Measurements from ENCODE around the gene RASA3.

The RASA3 gene

DNA sequence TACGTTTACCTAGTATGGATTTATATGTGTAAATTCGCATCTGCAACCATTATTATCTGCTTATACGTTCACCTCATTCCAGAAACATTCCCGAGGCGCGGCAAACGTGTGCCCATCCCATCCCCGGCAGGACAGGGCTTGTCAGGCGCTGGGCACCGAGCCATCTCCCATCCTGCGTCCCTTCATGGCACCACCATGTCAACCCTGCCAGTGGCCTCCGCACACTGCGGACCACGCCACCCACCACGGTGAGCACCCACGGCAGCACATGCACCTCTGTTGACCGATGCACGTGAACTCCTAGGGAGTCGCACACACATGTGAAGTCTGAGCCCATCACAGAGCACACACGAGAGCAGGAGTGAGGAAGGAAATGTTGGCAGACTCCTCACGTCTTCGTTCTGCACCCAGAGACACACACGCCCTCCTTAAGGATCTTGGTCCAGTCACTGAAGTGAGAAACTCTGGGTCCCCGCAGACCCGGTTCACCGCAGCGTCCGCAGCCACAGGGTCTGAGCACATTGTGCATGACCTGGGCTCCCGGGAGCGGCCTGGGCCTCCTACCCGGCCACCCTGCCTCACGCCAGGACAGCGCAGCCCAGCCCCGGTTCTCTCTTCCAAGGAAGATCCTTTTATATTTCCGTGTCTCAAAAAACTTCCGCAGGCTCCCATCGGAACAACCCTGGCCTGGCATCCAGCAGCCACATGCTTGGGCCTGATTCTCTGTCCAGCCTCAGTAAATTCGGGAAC lies 90.2 kb downstream of the RASA3 start:
- H3K4me3 ChIP-seq: no peak overlapping the region
- TF ChIP-seq, protein P1, sequence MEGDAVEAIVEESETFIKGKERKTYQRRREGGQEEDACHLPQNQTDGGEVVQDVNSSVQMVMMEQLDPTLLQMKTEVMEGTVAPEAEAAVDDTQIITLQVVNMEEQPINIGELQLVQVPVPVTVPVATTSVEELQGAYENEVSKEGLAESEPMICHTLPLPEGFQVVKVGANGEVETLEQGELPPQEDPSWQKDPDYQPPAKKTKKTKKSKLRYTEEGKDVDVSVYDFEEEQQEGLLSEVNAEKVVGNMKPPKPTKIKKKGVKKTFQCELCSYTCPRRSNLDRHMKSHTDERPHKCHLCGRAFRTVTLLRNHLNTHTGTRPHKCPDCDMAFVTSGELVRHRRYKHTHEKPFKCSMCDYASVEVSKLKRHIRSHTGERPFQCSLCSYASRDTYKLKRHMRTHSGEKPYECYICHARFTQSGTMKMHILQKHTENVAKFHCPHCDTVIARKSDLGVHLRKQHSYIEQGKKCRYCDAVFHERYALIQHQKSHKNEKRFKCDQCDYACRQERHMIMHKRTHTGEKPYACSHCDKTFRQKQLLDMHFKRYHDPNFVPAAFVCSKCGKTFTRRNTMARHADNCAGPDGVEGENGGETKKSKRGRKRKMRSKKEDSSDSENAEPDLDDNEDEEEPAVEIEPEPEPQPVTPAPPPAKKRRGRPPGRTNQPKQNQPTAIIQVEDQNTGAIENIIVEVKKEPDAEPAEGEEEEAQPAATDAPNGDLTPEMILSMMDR (IDR thresholded peaks at IDR 0.05): no peak
- no peak overlapping the region for H3K27ac ChIP-seq
- no peak for DNase-seq (ENCODE audit: low spot score)

DNA sequence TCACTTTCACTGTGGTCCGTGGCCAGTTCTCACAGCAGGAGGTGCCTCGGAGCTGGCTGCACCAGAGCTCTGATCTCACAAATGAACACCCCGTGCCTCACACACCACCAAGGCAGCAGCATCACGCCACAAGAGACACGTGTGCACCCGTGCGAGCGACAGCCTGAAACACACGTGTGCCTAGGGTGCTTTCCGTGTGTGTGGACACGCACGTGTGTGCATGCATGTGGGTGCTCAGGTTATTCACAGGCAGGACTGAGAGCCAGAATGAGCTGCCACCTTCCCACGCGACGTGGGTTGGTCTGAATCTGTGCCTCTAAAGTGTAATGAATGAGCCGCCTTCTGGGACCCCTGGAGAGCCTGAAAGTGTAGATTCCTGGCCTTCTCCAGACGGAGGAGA lies 90.9 kb downstream of the RASA3 start:
- TF ChIP-seq, protein P1 (IDR thresholded peaks at IDR 0.05): no peak
- no peak overlapping the region for H3K27ac ChIP-seq
- DNase-seq (ENCODE audit: low spot score): no peak
- no peak overlapping the region for H3K4me3 ChIP-seq

DNA sequence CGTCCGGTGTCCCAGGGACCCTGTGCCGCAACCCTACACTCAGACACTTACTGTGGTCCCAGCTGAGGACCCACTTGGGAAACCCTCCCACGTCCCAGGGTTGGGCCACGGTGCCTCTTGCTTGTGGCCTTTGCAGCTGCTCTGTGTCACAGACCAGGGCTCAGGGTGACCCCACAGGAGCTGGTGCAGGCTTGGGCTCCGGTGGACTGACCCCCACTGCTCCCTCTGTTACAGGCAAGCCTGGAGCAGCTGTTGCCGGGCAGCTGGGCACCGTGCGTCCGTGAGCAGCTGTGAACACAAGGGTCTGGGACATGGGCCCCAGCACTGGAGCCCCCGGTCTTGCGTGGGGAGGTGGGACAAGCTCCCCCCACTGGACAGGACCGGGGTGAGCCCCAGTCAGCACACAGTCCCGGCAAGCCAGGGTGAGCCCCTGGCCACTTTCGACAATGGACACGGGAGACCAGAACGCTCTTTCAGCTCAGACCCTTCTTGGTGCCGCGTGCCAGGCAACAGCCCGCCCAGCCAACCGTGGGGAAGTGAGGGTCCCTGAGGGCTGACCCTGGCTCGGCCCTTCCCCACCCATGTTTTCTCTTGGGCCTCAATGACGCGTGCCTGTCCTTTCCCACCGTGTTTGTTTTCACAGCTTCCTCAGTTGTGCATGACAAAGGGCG lies 92.8 kb downstream of the RASA3 start:
- TF ChIP-seq, protein P1 (IDR thresholded peaks at IDR 0.05): no peak
- H3K4me3 ChIP-seq: no peak overlapping the region
- DNase-seq (ENCODE audit: low spot score): no peak
- H3K27ac ChIP-seq: no peak overlapping the region

DNA sequence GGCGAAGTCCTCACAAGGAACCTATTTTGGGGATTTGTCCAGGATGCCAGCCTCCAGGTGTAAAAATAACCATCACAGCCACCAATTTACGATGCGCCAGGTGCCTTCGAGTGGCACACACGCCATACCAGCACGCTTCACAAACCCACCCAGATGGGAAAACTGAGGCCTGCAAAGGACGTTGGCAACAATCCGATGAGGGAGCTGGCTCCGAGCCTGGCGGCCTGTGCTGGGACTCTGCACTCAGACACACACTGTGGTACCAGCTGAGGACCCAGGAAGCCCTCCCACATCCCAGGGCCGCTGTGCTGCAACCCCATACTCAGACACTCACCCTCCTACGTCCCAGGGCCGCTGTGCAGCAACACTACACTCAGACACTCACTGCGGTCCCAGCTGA lies 93.5 kb downstream of the RASA3 start:
- H3K27ac ChIP-seq: no peak overlapping the region
- TF ChIP-seq, protein P1 (IDR thresholded peaks at IDR 0.05): no peak
- no peak for DNase-seq (ENCODE audit: low spot score)
- H3K4me3 ChIP-seq: no peak overlapping the region

DNA sequence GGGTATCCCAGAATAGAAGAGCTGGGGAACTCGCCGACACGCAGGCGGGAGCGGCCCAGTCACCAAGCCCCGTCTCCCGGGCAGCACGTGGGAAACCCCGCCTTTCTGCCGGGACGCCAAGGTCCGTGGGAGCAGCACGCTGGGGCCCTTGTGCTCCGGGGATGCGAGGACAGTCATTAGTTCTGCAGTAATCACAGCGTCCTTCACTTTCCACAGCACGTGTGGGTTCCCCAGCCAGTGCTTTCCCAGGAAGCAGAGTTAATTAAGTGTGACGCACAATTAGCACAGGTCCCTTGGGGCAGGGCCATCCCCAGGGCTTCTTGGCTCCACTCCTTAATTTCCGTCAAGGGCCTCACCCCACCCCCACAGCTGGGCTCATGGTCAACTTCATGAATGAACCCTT lies 94.2 kb downstream of the RASA3 start:
- TF ChIP-seq, protein P1 (IDR thresholded peaks at IDR 0.05): no peak
- peak overlapping the region in 1 of 2 donors; percentile 16 for H3K27ac ChIP-seq
- DNase-seq (ENCODE audit: low spot score): no peak
- H3K4me3 ChIP-seq: no peak overlapping the region

DNA sequence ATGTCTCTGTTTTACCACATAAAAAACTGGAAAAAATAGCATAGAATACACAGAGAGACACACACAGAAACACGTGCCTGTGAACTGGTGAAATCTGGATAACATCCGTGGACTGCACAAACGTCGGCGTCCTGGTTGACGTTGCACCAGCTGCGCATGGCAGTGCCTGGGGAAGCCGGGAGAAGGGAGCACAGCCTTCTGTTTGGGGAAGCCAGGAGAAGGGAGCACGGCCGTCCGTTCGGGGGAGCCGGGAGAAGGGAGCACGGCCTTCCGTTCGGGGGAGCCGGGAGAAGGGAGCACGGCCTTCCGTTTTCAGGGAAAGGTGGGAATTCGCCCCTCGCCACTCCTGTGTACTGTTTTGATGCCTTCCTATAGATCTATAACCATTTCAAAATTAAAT lies 94.7 kb downstream of the RASA3 start:
- H3K27ac ChIP-seq: no peak overlapping the region
- TF ChIP-seq, protein P1 (IDR thresholded peaks at IDR 0.05): no peak
- no peak overlapping the region for H3K4me3 ChIP-seq
- no peak for DNase-seq (ENCODE audit: low spot score)
